ENCODE measurements around the gene EGF.
A peak's percentile ranks its signal among the peaks of the same experiment; 100 is the strongest.

EGF gene

DNA sequence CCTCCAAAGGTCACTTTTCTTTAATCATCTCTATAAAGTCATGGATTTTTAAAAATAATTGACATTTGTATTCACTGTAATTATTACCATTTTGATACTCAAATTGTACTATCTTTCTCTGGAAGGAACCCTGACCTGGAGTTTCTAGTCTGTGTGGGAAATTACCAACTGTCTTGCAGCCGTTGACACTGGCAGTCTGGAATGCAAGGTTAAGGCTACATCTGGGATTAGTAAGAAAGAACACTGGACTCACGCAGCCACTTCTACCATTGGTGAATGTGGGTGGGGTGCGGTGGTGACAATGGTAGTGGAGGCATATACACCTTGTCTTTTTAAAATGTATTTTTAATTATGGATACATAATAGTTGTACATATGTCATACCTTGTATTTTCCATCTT lies 40.9 kb downstream of the EGF start:
- H2BK15ac ChIP-seq (ENCODE audit: low read length), result no peak overlapping the region
- no peak overlapping the region for H2BK5ac ChIP-seq (ENCODE audit: low read length)
- H3K4me1 ChIP-seq (ENCODE audit: control insufficient read depth in 2 of 2, insufficient read depth in 1 of 2, low read depth in 1 of 2, low read length in 2 of 2), result peaks cover 0 to 3% of the 10 kb centered on the region in 2 donors
- H3K9ac ChIP-seq (ENCODE audit: low read depth, low read length, poor library complexity), result no peak overlapping the region
- H3K4me3 ChIP-seq (ENCODE audit: low read length in 2 of 2), result no peak overlapping the region
- no peak overlapping the region for H3K18ac ChIP-seq (ENCODE audit: low read length)
- no peak overlapping the region for H3K4me2 ChIP-seq (ENCODE audit: insufficient read depth, low read length, poor library complexity, severe bottlenecking)
- no peak overlapping the region for H3K27ac ChIP-seq (replicated peaks; ENCODE audit: low read length)
- H3K27me3 ChIP-seq (ENCODE audit: control insufficient read depth in 3 of 3, insufficient read depth in 3 of 3, low read depth in 1 of 3, low read length in 3 of 3), result no peaks in the 10 kb centered on the region
- no peak for DNase-seq (ENCODE audit: low spot score)
- no peak overlapping the region for H3K4ac ChIP-seq (ENCODE audit: low read length)
- no peak overlapping the region for H4K91ac ChIP-seq (ENCODE audit: low read depth, low read length, poor library complexity)
- no peak overlapping the region for H4K8ac ChIP-seq (ENCODE audit: low read depth, low read length)
- H2AFZ ChIP-seq (ENCODE audit: low read length), result no peak overlapping the region
- no CpG with 5 or more reads among the region's 3 CpGs for WGBS, 2 donors (ENCODE audit: extremely low coverage in 2 of 2, insufficient read length in 2 of 2, insufficient replicate concordance in 1 of 2)
- H3K36me3 ChIP-seq (replicated peaks in 1 of 2; ENCODE audit: control insufficient read depth in 2 of 2, insufficient read depth in 2 of 2, low read length in 2 of 2), result no peaks in the 10 kb centered on the region
- H2AK5ac ChIP-seq (ENCODE audit: low read depth, low read length), result no peak overlapping the region
- H2BK120ac ChIP-seq (ENCODE audit: low read depth, low read length), result no peak overlapping the region
- no peak overlapping the region for H3K14ac ChIP-seq (ENCODE audit: low read length)
- no peaks in the 10 kb centered on the region for H3K79me1 ChIP-seq (ENCODE audit: low read depth, low read length)
- no peak overlapping the region for H3K23ac ChIP-seq (ENCODE audit: low read depth, low read length, poor library complexity)
- no peaks in the 10 kb centered on the region for H3K9me3 ChIP-seq (replicated peaks in 1 of 2; ENCODE audit: control insufficient read depth in 2 of 2, insufficient read depth in 1 of 2, low read depth in 1 of 2, low read length in 2 of 2)
- H2BK12ac ChIP-seq (ENCODE audit: low read length), result no peak overlapping the region

DNA sequence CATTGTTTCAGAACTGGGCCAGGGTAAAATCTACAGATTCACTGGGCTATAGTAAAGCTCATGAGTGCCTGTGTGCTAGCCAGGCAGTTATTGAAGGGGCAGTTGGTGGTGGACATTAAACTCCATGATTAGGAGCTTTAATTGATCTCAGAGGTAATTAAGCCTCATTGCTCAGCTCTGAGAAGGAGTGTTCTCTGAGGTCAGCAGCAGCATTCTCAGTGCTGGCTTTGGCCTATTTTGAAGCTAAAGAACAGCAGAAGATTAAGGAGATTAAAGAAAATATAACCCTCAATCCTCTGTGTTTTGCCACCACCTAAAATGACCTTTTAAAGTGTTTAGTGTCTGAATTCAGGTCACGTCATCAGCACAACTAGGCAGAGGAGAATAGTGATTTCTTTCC lies 42.5 kb downstream of the EGF start:
- H2AFZ ChIP-seq (ENCODE audit: low read length), result no peak overlapping the region
- H3K9ac ChIP-seq (ENCODE audit: low read depth, low read length, poor library complexity), result no peak overlapping the region
- no peak overlapping the region for H2AK5ac ChIP-seq (ENCODE audit: low read depth, low read length)
- H3K79me1 ChIP-seq (ENCODE audit: low read depth, low read length), result no peaks in the 10 kb centered on the region
- no peak overlapping the region for H2BK5ac ChIP-seq (ENCODE audit: low read length)
- no peak overlapping the region for H2BK120ac ChIP-seq (ENCODE audit: low read depth, low read length)
- H3K14ac ChIP-seq (ENCODE audit: low read length), result no peak overlapping the region
- H3K23ac ChIP-seq (ENCODE audit: low read depth, low read length, poor library complexity), result no peak overlapping the region
- peaks cover 0 to 3% of the 10 kb centered on the region in 2 donors for H3K4me1 ChIP-seq (ENCODE audit: control insufficient read depth in 2 of 2, insufficient read depth in 1 of 2, low read depth in 1 of 2, low read length in 2 of 2)
- no peak overlapping the region for H3K4me3 ChIP-seq (ENCODE audit: low read length in 2 of 2)
- H2BK15ac ChIP-seq (ENCODE audit: low read length), result no peak overlapping the region
- no peaks in the 10 kb centered on the region for H3K9me3 ChIP-seq (replicated peaks in 1 of 2; ENCODE audit: control insufficient read depth in 2 of 2, insufficient read depth in 1 of 2, low read depth in 1 of 2, low read length in 2 of 2)
- H2BK12ac ChIP-seq (ENCODE audit: low read length), result no peak overlapping the region
- H3K4ac ChIP-seq (ENCODE audit: low read length), result no peak overlapping the region
- no CpG with 5 or more reads among the region's 1 CpG for WGBS, 2 donors (ENCODE audit: extremely low coverage in 2 of 2, insufficient read length in 2 of 2, insufficient replicate concordance in 1 of 2)
- no peaks in the 10 kb centered on the region for H3K27me3 ChIP-seq (ENCODE audit: control insufficient read depth in 3 of 3, insufficient read depth in 3 of 3, low read depth in 1 of 3, low read length in 3 of 3)
- H4K91ac ChIP-seq (ENCODE audit: low read depth, low read length, poor library complexity), result no peak overlapping the region
- DNase-seq (ENCODE audit: low spot score), result no peak
- H3K36me3 ChIP-seq (replicated peaks in 1 of 2; ENCODE audit: control insufficient read depth in 2 of 2, insufficient read depth in 2 of 2, low read length in 2 of 2), result no peaks in the 10 kb centered on the region
- H3K4me2 ChIP-seq (ENCODE audit: insufficient read depth, low read length, poor library complexity, severe bottlenecking), result no peak overlapping the region
- H3K18ac ChIP-seq (ENCODE audit: low read length), result no peak overlapping the region
- H4K8ac ChIP-seq (ENCODE audit: low read depth, low read length), result no peak overlapping the region
- no peak overlapping the region for H3K27ac ChIP-seq (replicated peaks; ENCODE audit: low read length)

DNA sequence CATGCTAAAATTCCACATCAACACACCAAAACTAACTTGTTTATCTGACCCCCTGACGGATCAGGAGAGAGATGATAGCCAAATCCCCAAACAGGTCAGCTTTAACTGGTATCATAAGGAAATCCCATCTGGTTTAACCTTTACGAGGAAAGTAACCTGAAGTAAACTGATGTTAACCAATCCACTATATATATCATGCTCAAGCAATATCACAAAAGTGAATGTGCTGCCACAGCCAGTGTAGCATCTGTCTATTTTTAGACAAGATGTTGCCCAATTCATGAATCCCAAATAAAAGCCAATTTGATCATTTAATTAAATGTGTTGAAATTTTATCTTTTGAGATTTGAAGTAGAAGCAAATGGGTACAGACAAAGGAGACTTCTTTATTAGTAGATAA lies 44.5 kb downstream of the EGF start:
- no peak overlapping the region for H4K8ac ChIP-seq (ENCODE audit: low read depth, low read length)
- H3K27ac ChIP-seq (replicated peaks; ENCODE audit: low read length), result no peak overlapping the region
- no peak for DNase-seq (ENCODE audit: low spot score)
- H2BK120ac ChIP-seq (ENCODE audit: low read depth, low read length), result no peak overlapping the region
- H3K18ac ChIP-seq (ENCODE audit: low read length), result no peak overlapping the region
- H3K4me1 ChIP-seq (ENCODE audit: control insufficient read depth in 2 of 2, insufficient read depth in 1 of 2, low read depth in 1 of 2, low read length in 2 of 2), result peaks cover 0 to 3% of the 10 kb centered on the region in 2 donors
- H3K23ac ChIP-seq (ENCODE audit: low read depth, low read length, poor library complexity), result no peak overlapping the region
- H3K9ac ChIP-seq (ENCODE audit: low read depth, low read length, poor library complexity), result no peak overlapping the region
- no peak overlapping the region for H2BK15ac ChIP-seq (ENCODE audit: low read length)
- no peak overlapping the region for H3K4me3 ChIP-seq (ENCODE audit: low read length in 2 of 2)
- H3K9me3 ChIP-seq (replicated peaks in 1 of 2; ENCODE audit: control insufficient read depth in 2 of 2, insufficient read depth in 1 of 2, low read depth in 1 of 2, low read length in 2 of 2), result no peaks in the 10 kb centered on the region
- H2BK12ac ChIP-seq (ENCODE audit: low read length), result no peak overlapping the region
- H4K91ac ChIP-seq (ENCODE audit: low read depth, low read length, poor library complexity), result no peak overlapping the region
- no CpG with 5 or more reads among the region's 2 CpGs for WGBS, 2 donors (ENCODE audit: extremely low coverage in 2 of 2, insufficient read length in 2 of 2, insufficient replicate concordance in 1 of 2)
- H3K27me3 ChIP-seq (ENCODE audit: control insufficient read depth in 3 of 3, insufficient read depth in 3 of 3, low read depth in 1 of 3, low read length in 3 of 3), result no peaks in the 10 kb centered on the region
- no peak overlapping the region for H2BK5ac ChIP-seq (ENCODE audit: low read length)
- no peak overlapping the region for H2AFZ ChIP-seq (ENCODE audit: low read length)
- no peaks in the 10 kb centered on the region for H3K36me3 ChIP-seq (replicated peaks in 1 of 2; ENCODE audit: control insufficient read depth in 2 of 2, insufficient read depth in 2 of 2, low read length in 2 of 2)
- H3K14ac ChIP-seq (ENCODE audit: low read length), result no peak overlapping the region
- H3K79me1 ChIP-seq (ENCODE audit: low read depth, low read length), result no peaks in the 10 kb centered on the region
- H3K4ac ChIP-seq (ENCODE audit: low read length), result no peak overlapping the region
- no peak overlapping the region for H2AK5ac ChIP-seq (ENCODE audit: low read depth, low read length)
- H3K4me2 ChIP-seq (ENCODE audit: insufficient read depth, low read length, poor library complexity, severe bottlenecking), result no peak overlapping the region

DNA sequence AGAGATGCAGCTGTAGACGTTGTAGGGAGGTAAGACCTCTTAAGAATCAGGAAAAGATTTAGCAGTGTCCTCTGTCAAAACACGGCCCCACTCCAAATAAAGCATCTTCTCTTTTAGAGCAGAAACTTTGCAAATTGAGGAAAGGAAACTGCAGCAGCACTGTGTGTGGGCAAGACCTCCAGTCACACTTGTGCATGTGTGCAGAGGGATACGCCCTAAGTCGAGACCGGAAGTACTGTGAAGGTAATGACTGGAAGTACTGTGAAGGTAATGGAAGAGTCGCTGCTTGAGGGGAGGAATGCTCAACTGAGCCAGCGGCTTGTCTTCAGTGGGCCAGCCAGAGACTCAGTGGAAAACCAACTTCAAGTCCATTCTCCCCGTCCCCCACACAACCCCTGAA lies 46.5 kb downstream of the EGF start:
- H2BK120ac ChIP-seq (ENCODE audit: low read depth, low read length), result no peak overlapping the region
- no CpG with 5 or more reads among the region's 8 CpGs for WGBS, 2 donors (ENCODE audit: extremely low coverage in 2 of 2, insufficient read length in 2 of 2, insufficient replicate concordance in 1 of 2)
- H3K9ac ChIP-seq (ENCODE audit: low read depth, low read length, poor library complexity), result no peak overlapping the region
- H2BK12ac ChIP-seq (ENCODE audit: low read length), result no peak overlapping the region
- H3K27ac ChIP-seq (replicated peaks; ENCODE audit: low read length), result no peak overlapping the region
- H3K36me3 ChIP-seq (replicated peaks in 1 of 2; ENCODE audit: control insufficient read depth in 2 of 2, insufficient read depth in 2 of 2, low read length in 2 of 2), result no peaks in the 10 kb centered on the region
- H4K8ac ChIP-seq (ENCODE audit: low read depth, low read length), result no peak overlapping the region
- no peak overlapping the region for H2AFZ ChIP-seq (ENCODE audit: low read length)
- H3K4me2 ChIP-seq (ENCODE audit: insufficient read depth, low read length, poor library complexity, severe bottlenecking), result no peak overlapping the region
- no peaks in the 10 kb centered on the region for H3K79me1 ChIP-seq (ENCODE audit: low read depth, low read length)
- H3K23ac ChIP-seq (ENCODE audit: low read depth, low read length, poor library complexity), result no peak overlapping the region
- H3K18ac ChIP-seq (ENCODE audit: low read length), result no peak overlapping the region
- H3K14ac ChIP-seq (ENCODE audit: low read length), result no peak overlapping the region
- no peak overlapping the region for H2BK15ac ChIP-seq (ENCODE audit: low read length)
- H3K9me3 ChIP-seq (replicated peaks in 1 of 2; ENCODE audit: control insufficient read depth in 2 of 2, insufficient read depth in 1 of 2, low read depth in 1 of 2, low read length in 2 of 2), result no peaks in the 10 kb centered on the region
- H2AK5ac ChIP-seq (ENCODE audit: low read depth, low read length), result no peak overlapping the region
- H4K91ac ChIP-seq (ENCODE audit: low read depth, low read length, poor library complexity), result no peak overlapping the region
- no peaks in the 10 kb centered on the region for H3K27me3 ChIP-seq (ENCODE audit: control insufficient read depth in 3 of 3, insufficient read depth in 3 of 3, low read depth in 1 of 3, low read length in 3 of 3)
- no peak for DNase-seq (ENCODE audit: low spot score)
- H3K4me1 ChIP-seq (ENCODE audit: control insufficient read depth in 2 of 2, insufficient read depth in 1 of 2, low read depth in 1 of 2, low read length in 2 of 2), result peaks cover 0 to 3% of the 10 kb centered on the region in 2 donors
- H3K4me3 ChIP-seq (ENCODE audit: low read length in 2 of 2), result peak overlapping the region in 1 of 2 donors; percentile 7
- no peak overlapping the region for H2BK5ac ChIP-seq (ENCODE audit: low read length)
- H3K4ac ChIP-seq (ENCODE audit: low read length), result no peak overlapping the region
